Measurements from ENCODE around the gene TPRA1.
A peak's percentile ranks its signal among the peaks of the same experiment; 100 is the strongest.

The TPRA1 gene

DNA sequence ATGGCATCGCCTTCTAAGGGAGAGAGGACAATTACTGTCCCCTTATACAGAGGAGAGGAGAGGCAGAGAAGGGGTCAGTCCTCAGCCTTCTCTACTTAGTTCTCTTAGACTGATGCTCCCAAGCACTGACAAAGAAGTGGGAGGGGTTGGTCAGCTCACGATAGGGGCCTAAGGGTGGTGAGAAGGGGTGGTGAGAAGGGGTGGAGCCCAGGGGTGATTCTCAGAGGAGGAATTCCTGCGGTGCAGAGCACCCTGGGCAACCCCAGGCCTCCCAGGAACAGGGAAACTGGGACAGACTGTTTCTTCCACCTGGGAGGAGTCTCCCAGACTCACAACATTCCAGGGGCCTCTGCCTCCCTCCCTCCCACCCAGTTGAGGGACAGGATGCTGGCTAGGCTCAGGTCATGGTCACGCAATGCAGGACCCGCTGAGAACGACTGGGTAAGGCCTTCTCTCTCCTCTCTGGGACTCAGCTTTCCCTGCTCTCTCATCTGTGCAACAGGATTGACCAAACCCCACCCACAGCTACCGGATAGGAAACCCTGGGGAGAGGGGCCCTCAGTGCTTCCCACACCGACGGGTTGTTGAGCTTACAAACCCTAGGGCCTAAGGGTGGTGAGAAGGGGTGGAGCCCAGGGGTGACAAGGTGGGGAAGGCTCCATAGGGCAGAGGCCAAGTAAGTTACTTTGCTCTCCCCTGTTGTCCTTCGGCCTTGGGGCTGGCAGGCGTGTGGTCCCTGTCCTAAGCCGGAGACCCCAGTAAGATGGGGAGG lies 1.5 kb downstream of the TPRA1 start:
- no peak for DNase-seq

DNA sequence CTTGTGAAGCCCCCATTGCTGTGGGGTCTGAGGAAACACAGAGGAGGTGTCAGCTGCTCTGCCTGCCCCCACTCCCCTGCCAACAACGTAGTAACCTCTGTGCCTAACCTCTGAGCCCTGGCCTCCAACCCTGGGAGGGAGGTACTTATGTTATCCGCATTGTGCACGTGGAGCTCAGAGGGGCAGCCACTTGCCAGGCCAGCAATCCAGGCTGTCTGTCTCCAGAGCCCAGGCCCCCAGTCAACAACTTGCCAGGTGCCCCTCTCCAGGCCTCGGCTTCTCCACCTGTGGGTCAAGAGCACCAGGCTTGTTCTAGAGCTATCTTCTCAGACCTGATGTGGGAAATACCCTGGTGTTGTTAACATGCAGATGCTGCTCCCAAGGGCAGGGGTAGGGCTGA lies 2.7 kb downstream of the TPRA1 start:
- no peak for DNase-seq

DNA sequence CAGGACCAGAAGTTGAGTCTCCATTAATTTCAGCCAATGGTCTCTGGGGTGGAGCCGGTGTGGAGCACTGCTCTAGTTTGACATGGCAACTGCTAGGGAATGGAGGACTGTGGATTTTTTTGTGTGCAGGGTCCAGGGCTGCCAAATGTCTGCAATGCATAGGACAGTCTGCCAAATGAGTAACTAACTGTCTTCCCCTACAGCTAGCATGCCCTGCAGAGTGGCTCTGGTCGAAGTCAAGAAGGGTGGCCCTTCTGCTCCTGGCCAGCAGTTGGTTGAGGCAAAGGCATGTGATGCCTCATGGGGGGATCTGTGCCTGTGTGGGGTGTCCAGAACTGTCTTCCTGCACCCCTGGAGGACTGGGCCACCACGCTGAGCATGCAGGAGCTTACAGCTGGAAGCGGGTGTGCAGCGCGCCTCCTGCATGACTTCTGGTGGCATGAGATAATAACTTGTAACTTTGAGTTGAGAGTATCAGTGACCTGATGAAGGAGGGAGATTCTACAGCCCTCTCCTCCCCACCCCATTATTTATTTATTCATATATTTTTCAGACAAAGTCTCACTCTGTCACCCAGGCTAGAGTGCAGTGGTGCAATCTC lies 4.6 kb downstream of the TPRA1 start:
- DNase-seq, result no peak

- no peak for DNase-seq
Measured at GRCh38 chr3:127585163-127585812, 5.2 kb downstream of the TPRA1 start.

GRCh38 chr3:127584734-127585133 lies 5.8 kb downstream of the TPRA1 start:
- DNase-seq, result no peak

GRCh38 chr3:127580327-127581060 lies 10.0 kb downstream of the TPRA1 start:
- no peak for DNase-seq

- no peak for DNase-seq
Measured at GRCh38 chr3:127578802-127579201, 11.7 kb downstream of the TPRA1 start.

- no peak for DNase-seq
Measured at GRCh38 chr3:127578168-127578567, 12.4 kb downstream of the TPRA1 start.

GRCh38 chr3:127577448-127577847 lies 13.1 kb downstream of the TPRA1 start:
- DNase-seq, result no peak

DNA sequence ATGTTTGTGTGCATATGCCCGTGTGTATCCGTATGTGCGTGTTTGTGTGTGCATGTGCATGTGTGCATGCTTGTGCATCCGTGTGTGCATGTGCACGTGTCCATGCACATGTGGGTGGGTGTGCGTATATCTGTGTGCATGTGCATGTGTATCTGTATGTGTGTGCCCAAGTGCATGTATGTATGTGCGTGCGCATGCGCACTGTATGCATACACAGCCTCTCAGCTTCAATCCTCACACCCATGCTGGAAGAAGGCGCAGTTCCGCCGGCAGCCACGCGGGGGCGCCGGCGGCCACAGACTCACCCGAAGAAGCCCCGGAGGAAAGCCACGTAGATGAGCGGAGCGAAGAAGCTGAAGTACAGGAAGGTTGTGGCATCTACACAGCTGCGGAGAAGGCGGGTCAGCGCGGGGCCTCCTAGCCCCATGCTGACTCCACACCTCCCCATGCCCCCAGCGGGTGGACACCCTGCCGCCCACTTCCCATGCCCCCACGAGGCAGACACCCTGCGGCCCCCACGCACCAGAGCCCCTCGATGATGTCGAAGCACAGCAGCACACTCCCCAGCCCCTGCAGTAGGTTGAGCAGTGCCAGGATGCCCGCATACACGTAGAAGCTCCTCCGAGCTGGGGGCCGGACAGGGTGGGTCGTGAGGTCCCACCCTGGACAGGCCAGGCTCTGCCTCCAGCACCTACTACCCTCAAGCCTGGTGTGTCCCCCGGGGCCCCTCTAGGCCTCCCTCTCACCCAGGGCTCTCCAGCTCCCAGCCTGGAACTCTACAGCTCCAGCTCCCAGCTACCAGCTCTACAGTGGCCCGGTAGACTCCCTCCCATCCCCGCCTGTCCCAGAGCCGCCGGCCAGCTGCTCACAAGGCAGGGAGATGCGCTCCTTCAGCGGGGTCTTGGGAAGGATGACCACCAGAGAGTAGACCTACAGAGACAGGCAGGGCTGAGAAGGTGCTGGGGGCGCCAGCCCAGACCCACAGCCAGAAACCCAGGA lies 15.4 kb downstream of the TPRA1 start:
- DNase-seq, result peak; percentile 78

GRCh38 chr3:127573912-127574311 lies 16.6 kb downstream of the TPRA1 start:
- DNase-seq, result no peak

GRCh38 chr3:127573401-127573800 lies 17.1 kb downstream of the TPRA1 start:
- DNase-seq, result no peak

- DNase-seq, result no peak
Measured at GRCh38 chr3:127572735-127573134, 17.8 kb downstream of the TPRA1 start.

GRCh38 chr3:127572186-127572585 lies 18.3 kb downstream of the TPRA1 start:
- DNase-seq, result no peak

GRCh38 chr3:127570520-127570919 lies 20.0 kb downstream of the TPRA1 start:
- no peak for DNase-seq

GRCh38 chr3:127569160-127569559 lies 21.4 kb downstream of the TPRA1 start:
- DNase-seq, result no peak

- no peak for DNase-seq
Measured at GRCh38 chr3:127568586-127568985, 21.9 kb downstream of the TPRA1 start.

DNA sequence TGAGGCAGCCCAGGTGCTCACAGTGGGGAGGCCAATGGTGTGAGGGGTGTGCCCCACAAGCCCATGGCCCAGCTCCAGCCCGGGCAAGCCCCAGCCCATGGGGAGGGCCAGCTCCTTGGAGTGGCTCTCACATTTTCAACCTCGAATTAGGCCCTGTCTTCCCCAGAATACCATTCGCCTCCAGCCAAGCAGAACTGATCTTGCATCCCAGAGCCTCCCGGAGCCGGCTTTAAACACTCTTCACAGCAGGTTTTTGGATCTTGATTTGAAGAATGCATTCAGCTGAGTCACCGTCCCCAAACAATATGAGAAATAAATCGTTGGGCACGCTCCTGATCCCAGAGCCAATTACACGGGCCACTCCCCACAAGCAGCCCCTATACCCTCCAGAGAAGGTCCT lies 23.7 kb downstream of the TPRA1 start:
- DNase-seq, result no peak

- no peak for DNase-seq
Measured at GRCh38 chr3:127565711-127566110, 24.8 kb downstream of the TPRA1 start.

- DNase-seq, result no peak
Measured at GRCh38 chr3:127560051-127560787, 30.3 kb downstream of the TPRA1 start.

- DNase-seq, result no peak
Measured at GRCh38 chr3:127556565-127556964, 34.0 kb downstream of the TPRA1 start.

DNA sequence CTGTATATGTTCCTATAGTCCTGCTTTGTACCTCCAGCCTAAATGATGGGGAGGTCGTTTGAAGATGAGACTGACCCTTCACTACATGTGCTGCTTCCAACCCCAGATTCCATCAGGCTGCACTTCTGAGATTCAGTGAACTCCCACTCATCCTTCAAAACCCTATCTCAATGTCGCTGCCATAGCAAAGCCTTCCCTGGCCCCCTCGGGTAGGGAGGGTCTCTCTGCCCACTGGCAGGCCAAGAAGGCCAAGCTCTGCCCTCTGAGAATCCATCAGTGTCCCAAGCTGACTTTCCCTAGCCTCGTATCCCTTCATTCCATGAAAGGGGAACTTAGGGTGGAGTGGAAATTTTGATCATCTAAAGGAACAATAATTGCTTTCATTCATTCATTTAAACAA lies 35.4 kb downstream of the TPRA1 start:
- DNase-seq, result no peak
